Measurements from ENCODE around the gene SNRK. TPM values are rescaled to one million over a fixed set of nuclear protein-coding genes. Genes with fewer than 3 reads are reported as not detected.

SNRK gene
- total RNA-seq, 1 experiment from 2014 or later: 25.4 TPM

- Histone ChIP-seq H3K4me3 (ENCODE audit: low read depth, low read length) (no peak overlapping the region), H3K4me1 (no peaks in the 10 kb centered on the region), H3K27me3 (replicated peaks; ENCODE audit: control insufficient read depth, insufficient read depth, low read length) (no peaks in the 10 kb centered on the region), H3K9me3 (no peaks in the 10 kb centered on the region), H3K36me3 (ENCODE audit: control insufficient read depth, insufficient read depth, low read length) (no peaks in the 10 kb centered on the region)
- no peak overlapping the region for H3K27ac Mint-ChIP-seq (ENCODE audit: unreplicated experiment)
- no peaks in the 10 kb centered on the region for H3K27me3 Mint-ChIP-seq (ENCODE audit: insufficient read depth, unreplicated experiment)
- ChIA-PET POLR2A (no interaction called here), CTCF (no interaction called here)
- no peak for DNase-seq
- intact Hi-C loops (cut with micrococcal nuclease; ENCODE audit: unreplicated experiment): no loop called here
- no peak for TF ChIP-seq CTCF (IDR thresholded peaks at IDR 0.05; ENCODE audit: insufficient read depth in 1 of 2, low read depth in 1 of 2, low read length in 1 of 2, severe bottlenecking in 1 of 2, unreplicated experiment in 1 of 2)
- H3K36me3 Mint-ChIP-seq (ENCODE audit: insufficient read depth, unreplicated experiment): peaks cover 49% of the 10 kb centered on the region
- H3K9me3 Mint-ChIP-seq (ENCODE audit: unreplicated experiment): no peaks in the 10 kb centered on the region
- H3K4me1 Mint-ChIP-seq (ENCODE audit: low read depth, unreplicated experiment): no peaks in the 10 kb centered on the region
- no TSS peak for BruUV-seq (replicated peaks)
- no peak overlapping the region for H3K4me3 Mint-ChIP-seq (ENCODE audit: unreplicated experiment)
These were observed 23.3 kb downstream of the SNRK start for GRCh38 chr3:43309372-43310305.

GRCh38 chr3:43316783-43317460 is 30.6 kb downstream of the SNRK start:
- Histone ChIP-seq H3K4me1 (no peaks in the 10 kb centered on the region), H3K9me3 (no peaks in the 10 kb centered on the region), H3K36me3 (ENCODE audit: control insufficient read depth, insufficient read depth, low read length) (no peaks in the 10 kb centered on the region), H3K27me3 (replicated peaks; ENCODE audit: control insufficient read depth, insufficient read depth, low read length) (no peaks in the 10 kb centered on the region), H3K4me3 (ENCODE audit: low read depth, low read length) (no peak overlapping the region)
- no TSS peak for BruUV-seq (replicated peaks)
- Mint-ChIP-seq H3K36me3 (ENCODE audit: insufficient read depth, unreplicated experiment) (peaks cover 37% of the 10 kb centered on the region), H3K4me3 (ENCODE audit: unreplicated experiment) (no peak overlapping the region), H3K27ac (ENCODE audit: unreplicated experiment) (peak overlapping the region; percentile 4), H3K4me1 (ENCODE audit: low read depth, unreplicated experiment) (peaks cover 13% of the 10 kb centered on the region), H3K27me3 (ENCODE audit: insufficient read depth, unreplicated experiment) (no peaks in the 10 kb centered on the region), H3K9me3 (ENCODE audit: unreplicated experiment) (no peaks in the 10 kb centered on the region)
- ChIA-PET POLR2A (no interaction called here), CTCF (no interaction called here)
- intact Hi-C loops (cut with micrococcal nuclease; ENCODE audit: unreplicated experiment): no loop called here
- no peak for DNase-seq
- no peak for TF ChIP-seq CTCF (IDR thresholded peaks at IDR 0.05; ENCODE audit: insufficient read depth in 1 of 2, low read depth in 1 of 2, low read length in 1 of 2, severe bottlenecking in 1 of 2, unreplicated experiment in 1 of 2)

- Mint-ChIP-seq H3K36me3 (ENCODE audit: insufficient read depth, unreplicated experiment) (peaks cover 33% of the 10 kb centered on the region), H3K9me3 (ENCODE audit: unreplicated experiment) (no peaks in the 10 kb centered on the region), H3K27me3 (ENCODE audit: insufficient read depth, unreplicated experiment) (no peaks in the 10 kb centered on the region), H3K27ac (ENCODE audit: unreplicated experiment) (peak overlapping the region; percentile 4), H3K4me1 (ENCODE audit: low read depth, unreplicated experiment) (peaks cover 13% of the 10 kb centered on the region), H3K4me3 (ENCODE audit: unreplicated experiment) (no peak overlapping the region)
- no peak for DNase-seq
- H3K4me3 ChIP-seq (ENCODE audit: low read depth, low read length): no peak overlapping the region
- ChIA-PET CTCF (no interaction called here), POLR2A (no interaction called here)
- no peak for TF ChIP-seq CTCF (IDR thresholded peaks at IDR 0.05; ENCODE audit: insufficient read depth in 1 of 2, low read depth in 1 of 2, low read length in 1 of 2, severe bottlenecking in 1 of 2, unreplicated experiment in 1 of 2)
- no TSS peak for BruUV-seq (replicated peaks)
- H3K36me3 ChIP-seq (ENCODE audit: control insufficient read depth, insufficient read depth, low read length): no peaks in the 10 kb centered on the region
- no peaks in the 10 kb centered on the region for H3K4me1 ChIP-seq
- H3K9me3 ChIP-seq: no peaks in the 10 kb centered on the region
- H3K27me3 ChIP-seq (replicated peaks; ENCODE audit: control insufficient read depth, insufficient read depth, low read length): no peaks in the 10 kb centered on the region
- intact Hi-C loops (cut with micrococcal nuclease; ENCODE audit: unreplicated experiment): no loop called here
These were observed 31.3 kb downstream of the SNRK start for GRCh38 chr3:43317461-43318316.

Data from Caco-2 (cell line).